Measurements from ENCODE around the gene SPTAN1.
"Not testable (repeated sequence)": the region's sequence is repeated elsewhere in the genome, so short reads cannot be mapped to it uniquely, and the experiment has no call there.

The SPTAN1 gene

GRCh38 chr9:128552153-128552743, at the start of gene SPTAN1:
TSS of gene SPTAN1 (plus strand) at chr9:128552587. CDS start at chr9:128566741, 14,154 bp downstream.
- DNase-seq = peak; percentile 90 to 91

- DNase-seq = not testable (repeated sequence)
Measured at GRCh38 chr9:128503415-128503825, 49.0 kb upstream of the SPTAN1 start.

- DNase-seq = no peak
Measured at GRCh38 chr9:128503870-128504269, 48.5 kb upstream of the SPTAN1 start.

- DNase-seq = peak; percentile 93 to 95
Measured at GRCh38 chr9:128504485-128505413, 47.6 kb upstream of the SPTAN1 start, which contains the start of gene GLE1. TSS of gene GLE1 (plus strand) at chr9:128504719. CDS start at chr9:128504806, 87 bp downstream.

GRCh38 chr9:128505414-128505765, 47.0 kb upstream of the SPTAN1 start:
- no peak for DNase-seq

GRCh38 chr9:128505906-128506305, 46.5 kb upstream of the SPTAN1 start:
- DNase-seq = not testable (repeated sequence)

- DNase-seq = no peak
Measured at GRCh38 chr9:128512820-128513219, 39.6 kb upstream of the SPTAN1 start.

GRCh38 chr9:128521956-128522355, 30.4 kb upstream of the SPTAN1 start:
- no peak for DNase-seq

GRCh38 chr9:128523199-128523925, 29.0 kb upstream of the SPTAN1 start:
- no peak for DNase-seq

- DNase-seq = no peak
Measured at GRCh38 chr9:128526720-128527119, 25.7 kb upstream of the SPTAN1 start.

GRCh38 chr9:128528445-128529160, 23.8 kb upstream of the SPTAN1 start:
- no peak for DNase-seq

- no peak for DNase-seq
Measured at GRCh38 chr9:128529191-128529590, 23.2 kb upstream of the SPTAN1 start.

GRCh38 chr9:128532581-128532980, 19.8 kb upstream of the SPTAN1 start:
- no peak for DNase-seq

GRCh38 chr9:128540634-128541360, 11.6 kb upstream of the SPTAN1 start:
- no peak for DNase-seq

GRCh38 chr9:128546504-128546903, 5.9 kb upstream of the SPTAN1 start:
- DNase-seq = no peak

GRCh38 chr9:128548876-128549275, 3.5 kb upstream of the SPTAN1 start:
- DNase-seq = no peak

GRCh38 chr9:128550226-128550625, 2.2 kb upstream of the SPTAN1 start:
- DNase-seq = peak; percentile 9 to 17

GRCh38 chr9:128550770-128551656, 1.4 kb upstream of the SPTAN1 start:
- DNase-seq = no peak

- no peak for DNase-seq
Measured at GRCh38 chr9:128551657-128552152, 682 bp upstream of the SPTAN1 start.

GRCh38 chr9:128552744-128553440, 505 bp downstream of the SPTAN1 start:
- DNase-seq = peak in 1 of 2 experiments; percentile 4
